ENCODE data around the gene CRYBA1.

GRCh38 chr17:29209073-29209472 lies 37.6 kb upstream of the CRYBA1 start:
- TF ChIP-seq CTCF (IDR thresholded peaks at IDR 0.05; ENCODE audit: low read depth, low read length), result no peak
- no peak for TF ChIP-seq EZH2phosphoT487 (IDR thresholded peaks at IDR 0.05; ENCODE audit: low read depth)

Data from OCI-LY3 (cell line).